Loucy (cell line): Measurements from ENCODE around the gene KLF16.

Source experiments
- CTCF ChIP-seq: fragments of 200-600 bp; sonication (generic); conservative IDR thresholded peaks from 2 replicates; pipeline ENCODE4 v1.5.1; 2014; ENCODE audit warnings: mild to moderate bottlenecking, antibody characterized with exemption, low read length
- EZH2phosphoT487 ChIP-seq: fragments of 200-600 bp; IDR thresholded peaks from 2 replicates; pipeline ENCODE4 v1.6.1; 2018; ENCODE audit warnings: antibody characterized with exemption, mild to moderate bottlenecking, moderate library complexity, borderline replicate concordance

GRCh38 chr19:1863638-1864479 is 480 bp upstream of the KLF16 start:
- TF ChIP-seq CTCF (no peak), EZH2phosphoT487 (no peak)
